H9 (cell line): ENCODE measurements around the gene GRIK3. TPM values are rescaled to one million over a fixed set of nuclear protein-coding genes. Genes with fewer than 3 reads are reported as not detected.
"Not testable (repeated sequence)": the region's sequence is repeated elsewhere in the genome, so short reads cannot be mapped to it uniquely, and the experiment has no call there.

Source experiments
- DNase-seq: peaks from one replicate; pipeline ENCODE4 v3.0.0-alpha.2; 2017
- H2AFZ ChIP-seq: one replicate; pipeline ENCODE4 v1.6.1; 2013; ENCODE audit warnings: mild to moderate bottlenecking, low read length, control low read depth, moderate library complexity
- H2AK5ac ChIP-seq: 2 replicates; pipeline ENCODE4 v1.6.1; 2013; ENCODE audit warnings: low read length, control low read depth, mixed read lengths; ENCODE audit not compliant: insufficient read length
- H2BK120ac ChIP-seq: one replicate; pipeline ENCODE4 v1.6.1; 2013; ENCODE audit warnings: low read depth, mild to moderate bottlenecking, low read length, control low read depth, inconsistent platforms; ENCODE audit not compliant: poor library complexity, severe bottlenecking
- H2BK12ac ChIP-seq: 2 replicates; pipeline ENCODE4 v1.6.1; 2013; ENCODE audit warnings: low read length, control low read depth, mixed read lengths, low read depth; ENCODE audit not compliant: insufficient read length
- H2BK15ac ChIP-seq: 2 replicates; pipeline ENCODE4 v1.6.1; 2013; ENCODE audit warnings: low read depth, low read length, control low read depth
- H2BK20ac ChIP-seq: one replicate; pipeline ENCODE4 v1.6.1; 2013; ENCODE audit warnings: low read depth, mild to moderate bottlenecking, low read length, control low read depth, inconsistent platforms; ENCODE audit not compliant: poor library complexity, severe bottlenecking
- H2BK5ac ChIP-seq: 2 replicates; pipeline ENCODE4 v1.6.1; 2013; ENCODE audit warnings: low read length, control low read depth, mixed read lengths; ENCODE audit not compliant: insufficient read length
- H3K14ac ChIP-seq: 2 replicates; pipeline ENCODE4 v1.6.1; 2013; ENCODE audit warnings: low read length, control low read depth; ENCODE audit not compliant: insufficient read depth
- H3K18ac ChIP-seq: 2 replicates; pipeline ENCODE4 v1.6.1; 2013; ENCODE audit warnings: low read depth, mild to moderate bottlenecking, mixed read lengths, low read length, control low read depth; ENCODE audit not compliant: insufficient read length
- H3K23ac ChIP-seq: 2 replicates; pipeline ENCODE4 v1.6.1; 2013; ENCODE audit warnings: low read length, control low read depth, mixed read lengths, low read depth; ENCODE audit not compliant: insufficient read length
- H3K23me2 ChIP-seq: 2 replicates; pipeline ENCODE4 v1.6.1; 2013; ENCODE audit warnings: low read depth, mild to moderate bottlenecking, mixed read lengths, low read length, control low read depth; ENCODE audit not compliant: insufficient read length, poor library complexity, severe bottlenecking
- H3K27ac ChIP-seq: 2 replicates; pipeline ENCODE4 v1.5.1; 2013; ENCODE audit warnings: low read length, control low read depth, mixed read lengths, low read depth; ENCODE audit not compliant: insufficient read length
- H3K27me3 ChIP-seq: 2 replicates; pipeline ENCODE4 v1.6.1; 2013; ENCODE audit warnings: low read length, control low read depth, inconsistent platforms; ENCODE audit not compliant: insufficient read depth
- H3K4ac ChIP-seq: 2 replicates; pipeline ENCODE4 v1.6.1; 2013; ENCODE audit warnings: low read depth, mild to moderate bottlenecking, control low read depth, inconsistent platforms, low read length, moderate library complexity
- H3K4me1 ChIP-seq: 2 replicates; pipeline ENCODE4 v1.6.1; 2013; ENCODE audit warnings: low read length, control low read depth, inconsistent platforms; ENCODE audit not compliant: insufficient read depth
- H3K4me2 ChIP-seq: 2 replicates; pipeline ENCODE4 v1.6.1; 2013; ENCODE audit warnings: low read length, control low read depth, mixed read lengths; ENCODE audit not compliant: insufficient read length, insufficient read depth
- H3K56ac ChIP-seq: 2 replicates; pipeline ENCODE4 v1.6.1; 2013; ENCODE audit warnings: low read depth, mild to moderate bottlenecking, mixed read lengths, low read length, control low read depth; ENCODE audit not compliant: insufficient read length
- H3K79me1 ChIP-seq: 2 replicates; pipeline ENCODE4 v1.6.1; 2013; ENCODE audit warnings: low read depth, mild to moderate bottlenecking, moderate library complexity, low read length, control low read depth, inconsistent platforms; ENCODE audit not compliant: insufficient read depth, poor library complexity, severe bottlenecking
- H3K79me2 ChIP-seq: 2 replicates; pipeline ENCODE4 v1.6.1; 2013; ENCODE audit warnings: low read length, control low read depth, inconsistent platforms; ENCODE audit not compliant: insufficient read depth
- H3K9ac ChIP-seq: 2 replicates; pipeline ENCODE4 v1.6.1; 2013; ENCODE audit warnings: low read length, control low read depth, mixed read lengths; ENCODE audit not compliant: insufficient read length; ENCODE audit errors: extremely low read depth
- H3K9me3 ChIP-seq: one replicate; pipeline ENCODE4 v1.6.1; 2013; ENCODE audit warnings: low read depth, low read length, inconsistent platforms; ENCODE audit not compliant: control insufficient read depth
- H3T11ph ChIP-seq: one replicate; pipeline ENCODE4 v1.6.1; 2013; ENCODE audit warnings: mild to moderate bottlenecking, low read length, control low read depth, inconsistent platforms
- H4K20me1 ChIP-seq: one replicate; pipeline ENCODE4 v1.6.1; 2013; ENCODE audit not compliant: control insufficient read depth, insufficient read length, insufficient read depth
- H4K5ac ChIP-seq: 2 replicates; pipeline ENCODE4 v1.6.1; 2013; ENCODE audit warnings: low read depth, mild to moderate bottlenecking, mixed read lengths, low read length, control low read depth; ENCODE audit not compliant: insufficient read length
- H4K8ac ChIP-seq: replicated peaks from 2 replicates; pipeline ENCODE4 v1.6.1; 2013; ENCODE audit warnings: low read length, control low read depth, mixed read lengths, low read depth; ENCODE audit not compliant: insufficient read length
- H4K91ac ChIP-seq: 2 replicates; pipeline ENCODE4 v1.6.1; 2013; ENCODE audit warnings: low read depth, mild to moderate bottlenecking, moderate library complexity, mixed read lengths, low read length, control low read depth; ENCODE audit not compliant: insufficient read length
- H3K27ac Mint-ChIP-seq, 3 experiments: 2 replicates in 2 of 3; 3 replicates in 1 of 3; pipeline ENCODE4 v1.8.0; 2020 to 2021; ENCODE audit warnings: mixed read lengths in 3 of 3, mild to moderate bottlenecking in 1 of 3, moderate library complexity in 1 of 3
- H3K27me3 Mint-ChIP-seq: 2 replicates; pipeline ENCODE4 v1.8.0; 2021; ENCODE audit warnings: low read depth, mild to moderate bottlenecking, moderate library complexity, mixed read lengths
- H3K36me3 Mint-ChIP-seq, 3 experiments: 2 replicates in 2 of 3; 3 replicates in 1 of 3; pipeline ENCODE4 v1.8.0; 2020 to 2021; ENCODE audit warnings: low read depth in 3 of 3, mixed read lengths in 3 of 3; ENCODE audit not compliant: insufficient read depth in 1 of 3
- H3K4me1 Mint-ChIP-seq, 2 experiments: 2 replicates each; pipeline ENCODE4 v1.8.0; 2020; ENCODE audit warnings: mixed read lengths in 2 of 2
- H3K4me3 Mint-ChIP-seq, 2 experiments: 2 replicates in 1 of 2; 3 replicates in 1 of 2; pipeline ENCODE4 v1.8.0; 2020 to 2021; ENCODE audit warnings: mild to moderate bottlenecking in 2 of 2, mixed read lengths in 2 of 2, moderate library complexity in 1 of 2
- H3K9me3 Mint-ChIP-seq, 2 experiments: 2 replicates in 1 of 2; 3 replicates in 1 of 2; pipeline ENCODE4 v1.8.0; 2020; ENCODE audit warnings: mild to moderate bottlenecking in 2 of 2, mixed read lengths in 2 of 2, moderate library complexity in 1 of 2
- CTCF ChIP-seq: fragments of 200-600 bp; sonication (generic); conservative IDR thresholded peaks from 3 replicates; pipeline ENCODE4 v1.8.0; 2021; ENCODE audit warnings: antibody characterized with exemption, mild to moderate bottlenecking
- WGBS: extraction: QIAGEN DNeasy Blood & Tissue Kit; methylation state at CpG from one replicate; pipeline ENCODE4 v1.1.7; 2013; ENCODE audit warnings: missing lambda C conversion rate, low lambda C conversion rate, mixed read lengths; ENCODE audit not compliant: insufficient read length; ENCODE audit errors: extremely low coverage; 5-methylcytosine and 5-hydroxymethylcytosine counted together
- total RNA-seq: library from RNA; stranded (reverse); gene quantifications from 2 replicates; pipeline ENCODE4 v1.2.1, GENCODE V29; 2021

The GRIK3 gene
- total RNA-seq, 1 experiment from 2014 or later, result 1.7 TPM

GRCh38 chr1:37083603-37084002, 49.3 kb upstream of the GRIK3 start:
- Histone ChIP-seq H3K27me3 (no peaks in the 10 kb centered on the region; the same call in 1 of the 2 replicates), H3K9ac (no peak overlapping the region), H3K14ac (no peak overlapping the region), H3K27ac (no peak overlapping the region), H3K79me1 (no peaks in the 10 kb centered on the region), H3K4me2 (no peak overlapping the region), H3K23ac (no peak overlapping the region), H4K5ac (no peak overlapping the region), H2BK5ac (no peak overlapping the region), H3T11ph (no peak overlapping the region), H3K23me2 (no peaks in the 10 kb centered on the region), H4K20me1 (no peaks in the 10 kb centered on the region), H2AK5ac (no peak overlapping the region), H2BK20ac (no peak overlapping the region), H2BK12ac (no peak overlapping the region), H3K79me2 (no peaks in the 10 kb centered on the region), H3K9me3 (no peaks in the 10 kb centered on the region), H3K18ac (no peak overlapping the region), H3K4me1 (no peaks in the 10 kb centered on the region), H2AFZ (no peak overlapping the region), H2BK120ac (no peak overlapping the region), H3K56ac (no peak overlapping the region), H4K91ac (no peak overlapping the region), H4K8ac (no peak overlapping the region), H3K4ac (no peak overlapping the region), H2BK15ac (no peak overlapping the region)
- Mint-ChIP-seq H3K9me3 (peaks cover 4 to 8% of the 10 kb centered on the region in 2 experiments; a peak in 4 of 5 replicates), H3K27me3 (peaks cover 10% of the 10 kb centered on the region), H3K4me3 (no peak overlapping the region), H3K36me3 (peaks cover 0 to 7% (median 0%) of the 10 kb centered on the region in 3 experiments; a peak in 2 of 7 replicates), H3K27ac (no peak overlapping the region), H3K4me1 (0 out of 4 replicates have a peak, but pooled peaks cover 0 to 2% of the 10 kb centered on the region in 2 experiments)
- no peak for TF ChIP-seq CTCF
- WGBS, result no CpG with 5 or more reads among the region's 12 CpGs
- no peak for DNase-seq

GRCh38 chr1:37080296-37080986, 46.1 kb upstream of the GRIK3 start:
- not testable (repeated sequence) for H3K23ac ChIP-seq, H3K27ac ChIP-seq, H4K91ac ChIP-seq, H4K20me1 ChIP-seq, H3K79me1 ChIP-seq, H2BK15ac ChIP-seq, H3K9me3 ChIP-seq, H3K4me2 ChIP-seq, H2AK5ac ChIP-seq, H3K4me1 ChIP-seq, H2BK120ac ChIP-seq, H2BK20ac ChIP-seq, H3K36me3 Mint-ChIP-seq, H3K18ac ChIP-seq, H4K8ac ChIP-seq, DNase-seq, H3T11ph ChIP-seq, H3K27ac Mint-ChIP-seq, H3K27me3 ChIP-seq, H4K5ac ChIP-seq, H3K56ac ChIP-seq, H2BK5ac ChIP-seq, H3K4ac ChIP-seq, H3K4me3 Mint-ChIP-seq, H2BK12ac ChIP-seq, H3K23me2 ChIP-seq, H3K14ac ChIP-seq, H3K79me2 ChIP-seq, H3K9ac ChIP-seq, H2AFZ ChIP-seq
- Mint-ChIP-seq H3K4me1 (peaks cover 16 to 25% of the 10 kb centered on the region in 2 experiments), H3K27me3 (peaks cover 16% of the 10 kb centered on the region), H3K9me3 (peaks cover 7 to 11% of the 10 kb centered on the region in 2 experiments)
- no CpG with 5 or more reads among the region's 54 CpGs for WGBS
